BJ (cell line): ENCODE measurements around the gene BRWD1. TPM values are rescaled to one million over a fixed set of nuclear protein-coding genes. Genes with fewer than 3 reads are reported as not detected.

ENCODE experiments used
- CTCF ChIA-PET: fragments of 350-600 bp; formaldehyde crosslinking; extraction: SDS; loops from one replicate; lab custom pipeline; 2021; ENCODE audit warnings: antibody characterized with exemption, inconsistent platforms; lab: Yijun Ruan, JAX
- POLR2A ChIA-PET: fragments of 300-600 bp; sonication (Branson Sonifier 250); formaldehyde crosslinking; extraction: SDS; loops from one replicate; lab custom pipeline; 2021; ENCODE audit warnings: antibody characterized with exemption; lab: Charles Lee
- DNase-seq: peaks from one replicate; pipeline ENCODE4 v3.0.0-alpha.2; 2011; ENCODE audit warnings: low read depth
- H3K27me3 ChIP-seq: 2 replicates; pipeline ENCODE4 v1.6.0; 2011; ENCODE audit warnings: low read length; ENCODE audit not compliant: control insufficient read depth, insufficient read depth
- H3K36me3 ChIP-seq: 2 replicates; pipeline ENCODE4 v1.5.1; 2011; ENCODE audit warnings: low read length; ENCODE audit not compliant: control insufficient read depth, insufficient read depth
- H3K4me3 ChIP-seq: 2 replicates; pipeline ENCODE4 v1.5.1; 2011; ENCODE audit warnings: low read depth, mild to moderate bottlenecking, control low read depth, low read length
- polyA plus RNA-seq: library from polyadenylated mRNA; depleted of rRNA; stranded (reverse); fragments of >200 nt; gene quantifications from 2 replicates; pipeline ENCODE4 v1.2.3, GENCODE V29; 2011
- TF ChIP-seq, protein P1 (sequence below): IDR thresholded peaks from 2 replicates; pipeline ENCODE4 v1.5.1; 2011; ENCODE audit warnings: low read depth, mild to moderate bottlenecking, control low read depth, inconsistent platforms, low read length, moderate library complexity; ENCODE audit not compliant: insufficient read depth

BRWD1 gene
- polyA plus RNA-seq, 1 experiment, result 5.9 TPM

DNA sequence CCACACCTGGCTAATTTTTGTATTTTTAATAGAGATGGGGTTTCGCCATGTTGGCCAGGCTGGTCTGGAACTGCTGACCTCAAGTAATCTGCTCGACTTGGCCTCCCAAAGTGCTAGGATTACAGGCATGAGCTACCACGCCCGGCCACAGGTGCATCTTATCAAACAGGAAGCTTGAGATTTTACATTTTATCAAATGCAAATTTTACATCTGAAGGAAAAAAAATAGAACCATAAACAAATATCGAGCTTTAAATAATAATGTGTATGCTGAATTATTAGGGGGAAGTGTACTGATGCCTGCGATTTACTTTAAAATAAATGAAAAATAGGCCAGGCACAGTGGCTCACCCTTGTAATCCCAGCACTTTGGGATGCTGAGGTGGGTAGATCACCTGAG lies 16.6 kb upstream of the BRWD1 start:
- ChIA-PET CTCF (no interaction called here), POLR2A (no interaction called here)
- Histone ChIP-seq H3K4me3 (no peak overlapping the region), H3K36me3 (no peaks in the 10 kb centered on the region), H3K27me3 (no peaks in the 10 kb centered on the region; the same call in 1 of the 2 replicates)
- DNase-seq, result no peak
- TF ChIP-seq, protein P1, sequence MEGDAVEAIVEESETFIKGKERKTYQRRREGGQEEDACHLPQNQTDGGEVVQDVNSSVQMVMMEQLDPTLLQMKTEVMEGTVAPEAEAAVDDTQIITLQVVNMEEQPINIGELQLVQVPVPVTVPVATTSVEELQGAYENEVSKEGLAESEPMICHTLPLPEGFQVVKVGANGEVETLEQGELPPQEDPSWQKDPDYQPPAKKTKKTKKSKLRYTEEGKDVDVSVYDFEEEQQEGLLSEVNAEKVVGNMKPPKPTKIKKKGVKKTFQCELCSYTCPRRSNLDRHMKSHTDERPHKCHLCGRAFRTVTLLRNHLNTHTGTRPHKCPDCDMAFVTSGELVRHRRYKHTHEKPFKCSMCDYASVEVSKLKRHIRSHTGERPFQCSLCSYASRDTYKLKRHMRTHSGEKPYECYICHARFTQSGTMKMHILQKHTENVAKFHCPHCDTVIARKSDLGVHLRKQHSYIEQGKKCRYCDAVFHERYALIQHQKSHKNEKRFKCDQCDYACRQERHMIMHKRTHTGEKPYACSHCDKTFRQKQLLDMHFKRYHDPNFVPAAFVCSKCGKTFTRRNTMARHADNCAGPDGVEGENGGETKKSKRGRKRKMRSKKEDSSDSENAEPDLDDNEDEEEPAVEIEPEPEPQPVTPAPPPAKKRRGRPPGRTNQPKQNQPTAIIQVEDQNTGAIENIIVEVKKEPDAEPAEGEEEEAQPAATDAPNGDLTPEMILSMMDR, result no peak

DNA sequence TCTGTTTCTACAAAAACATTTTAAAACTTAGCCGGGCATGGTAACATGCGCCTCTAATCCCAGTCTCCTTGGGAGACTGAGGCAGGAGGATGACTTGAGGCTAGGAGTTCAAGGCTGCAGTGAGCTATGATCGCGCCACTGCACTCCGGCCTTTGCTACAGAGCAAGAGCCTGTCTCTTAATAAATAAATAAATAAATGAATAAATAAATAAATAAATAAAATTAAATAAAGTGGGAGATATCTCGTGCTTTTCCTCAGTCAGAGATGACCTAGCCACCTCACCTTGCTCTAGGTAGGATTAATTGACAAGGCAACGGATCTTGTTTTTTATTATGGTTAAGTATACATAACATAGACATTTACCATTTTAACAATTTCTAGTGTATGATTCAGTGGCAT lies 14.3 kb upstream of the BRWD1 start:
- ChIA-PET CTCF (interaction anchor here (2.1 kb wide), 1 partner anchor 10 kb away, joined by 9 read pairs; no protein-coding TSS in a partner anchor), POLR2A (no interaction called here)
- H3K36me3 ChIP-seq, result no peaks in the 10 kb centered on the region
- no peaks in the 10 kb centered on the region; the same call in 1 of the 2 replicates for H3K27me3 ChIP-seq
- no peak overlapping the region for H3K4me3 ChIP-seq
- DNase-seq, result no peak
- TF ChIP-seq, protein P1, result no peak

DNA sequence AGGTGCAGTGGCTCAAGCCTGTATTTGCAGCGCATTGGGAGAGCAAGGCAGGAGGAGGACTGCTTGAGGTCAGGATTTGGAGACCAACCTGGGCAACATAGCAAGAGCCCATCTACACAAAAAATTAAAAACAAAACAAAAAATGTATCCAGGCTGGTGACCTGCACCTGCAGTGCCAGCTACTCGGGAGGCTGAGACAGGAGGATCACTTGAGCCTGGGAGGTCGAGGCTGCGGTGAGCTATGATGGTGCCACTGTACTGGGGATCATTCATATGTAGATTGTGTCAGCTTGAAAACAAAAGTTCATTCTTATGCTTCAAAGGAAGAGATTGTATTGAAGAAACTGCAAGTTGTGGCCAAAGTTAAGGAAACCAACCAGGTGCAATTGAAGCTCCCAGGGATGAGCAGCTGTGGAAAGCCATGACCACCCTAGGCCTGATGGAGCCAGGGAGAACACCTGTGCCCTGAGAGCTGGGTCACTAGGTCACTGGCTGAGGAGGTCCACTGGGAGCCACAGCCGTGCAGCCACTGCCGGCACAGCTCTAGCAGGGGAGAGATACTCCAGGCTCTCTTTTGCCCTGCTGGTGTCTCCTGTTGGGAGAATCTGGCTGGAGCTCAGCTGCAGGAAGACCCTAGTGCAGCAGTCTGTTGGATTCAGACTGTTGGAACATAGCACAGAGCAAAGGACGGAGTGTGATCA lies 13.3 kb upstream of the BRWD1 start:
- ChIA-PET CTCF (interaction anchor here (2.1 kb wide), 1 partner anchor 11 kb away, joined by 9 read pairs; no protein-coding TSS in a partner anchor), POLR2A (no interaction called here)
- DNase-seq, result no peak
- H3K27me3 ChIP-seq, result no peaks in the 10 kb centered on the region; the same call in 1 of the 2 replicates
- TF ChIP-seq, protein P1, result no peak
- H3K4me3 ChIP-seq, result no peak overlapping the region
- no peaks in the 10 kb centered on the region for H3K36me3 ChIP-seq

DNA sequence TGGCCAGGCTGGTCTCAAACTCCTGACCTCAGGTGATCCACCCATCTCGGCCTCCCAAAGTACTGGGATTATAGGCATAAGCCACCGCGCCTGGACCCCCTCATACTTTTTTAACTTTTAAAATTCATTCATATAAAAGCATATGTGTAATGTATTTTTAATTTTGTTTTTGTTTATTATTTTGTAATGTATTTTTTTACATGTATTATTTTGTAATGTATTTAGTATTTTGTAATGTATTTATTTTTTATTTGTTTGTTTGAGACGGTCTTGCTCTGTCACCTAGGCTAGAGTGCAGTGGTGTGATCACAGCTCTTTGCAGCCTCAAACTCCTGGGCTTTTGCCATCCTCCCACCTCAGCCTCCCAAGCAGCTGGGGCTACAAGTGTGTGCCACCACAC lies 12.0 kb upstream of the BRWD1 start:
- no peak overlapping the region for H3K4me3 ChIP-seq
- ChIA-PET CTCF (no interaction called here), POLR2A (interaction anchor here (0.6 kb wide), 1 partner anchor 41 kb away, joined by 3 read pairs; no protein-coding TSS in a partner anchor)
- H3K27me3 ChIP-seq, result no peaks in the 10 kb centered on the region; the same call in 1 of the 2 replicates
- DNase-seq, result no peak
- TF ChIP-seq, protein P1, result no peak
- no peaks in the 10 kb centered on the region for H3K36me3 ChIP-seq

DNA sequence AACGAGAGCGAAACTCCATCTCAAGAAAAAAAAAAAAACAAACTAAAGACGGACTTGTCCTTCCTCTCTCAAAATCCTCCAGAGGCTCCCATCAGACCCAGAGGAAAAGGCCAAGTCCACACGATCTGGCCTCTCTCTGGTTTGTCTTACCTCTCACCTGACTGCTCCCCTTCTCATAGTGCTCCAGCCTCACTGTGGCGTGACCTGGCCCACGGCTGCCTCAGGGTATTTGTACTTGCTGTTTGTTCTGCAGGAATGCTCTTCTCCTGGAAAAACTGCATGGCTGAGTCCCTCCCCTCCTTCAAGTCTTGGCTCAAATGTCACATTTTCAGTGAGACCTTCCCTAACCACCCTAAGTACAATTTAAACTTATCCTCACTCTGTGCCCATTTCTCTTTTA lies 8.0 kb upstream of the BRWD1 start:
- ChIA-PET POLR2A (no interaction called here), CTCF (no interaction called here)
- TF ChIP-seq, protein P1, result no peak
- no peak overlapping the region for H3K4me3 ChIP-seq
- no peaks in the 10 kb centered on the region for H3K27me3 ChIP-seq
- no peak for DNase-seq
- H3K36me3 ChIP-seq, result no peaks in the 10 kb centered on the region
